Stimulated activated CD4-positive, alpha-beta T cell treated with anti-CD3 and anti-CD28 coated beads, Interleukin-15, amount 100 ng/mL, for 24 hours (primary cell): Measurements from ENCODE around the gene OXLD1.
"Not testable (repeated sequence)": the region's sequence is repeated elsewhere in the genome, so short reads cannot be mapped to it uniquely, and the experiment has no call there.

Source experiments
- DNase-seq: peaks from one replicate; pipeline ENCODE4 v3.0.0-alpha.2; 2020

The OXLD1 gene

GRCh38 chr17:81648707-81649085 is 17.7 kb downstream of the OXLD1 start:
- no peak for DNase-seq

- DNase-seq = no peak
These were observed 18.2 kb downstream of the OXLD1 start for GRCh38 chr17:81648013-81648706.

GRCh38 chr17:81647640-81648012 is 18.8 kb downstream of the OXLD1 start:
- DNase-seq = no peak

GRCh38 chr17:81646869-81647600 is 19.4 kb downstream of the OXLD1 start:
- no peak for DNase-seq

- DNase-seq = no peak
These were observed 21.1 kb downstream of the OXLD1 start for GRCh38 chr17:81644976-81645952.

- DNase-seq = no peak
These were observed 21.9 kb downstream of the OXLD1 start for GRCh38 chr17:81644496-81644895.

GRCh38 chr17:81641825-81642489 is 24.4 kb downstream of the OXLD1 start:
- DNase-seq = no peak

- no peak for DNase-seq
These were observed 26.4 kb downstream of the OXLD1 start for GRCh38 chr17:81640011-81640410.

- DNase-seq = no peak
These were observed 27.7 kb downstream of the OXLD1 start for GRCh38 chr17:81638683-81639082.

GRCh38 chr17:81636505-81637288 is 29.7 kb downstream of the OXLD1 start, which contains the start of the genes NPLOC4 and TSPAN10:
Gene NPLOC4, minus strand, starts transcription at chr17:81637112. Its CDS starts 182 bp downstream, at chr17:81636930.
Gene TSPAN10, plus strand, starts transcription at chr17:81637196. Its CDS starts 5,217 bp downstream, at chr17:81642413.
- DNase-seq = peak; percentile 90

GRCh38 chr17:81635973-81636504 is 30.4 kb downstream of the OXLD1 start:
- no peak for DNase-seq

GRCh38 chr17:81635431-81635830 is 31.0 kb downstream of the OXLD1 start:
- no peak for DNase-seq

GRCh38 chr17:81631482-81631881 is 34.9 kb downstream of the OXLD1 start:
- no peak for DNase-seq

GRCh38 chr17:81630274-81630673 is 36.1 kb downstream of the OXLD1 start:
- no peak for DNase-seq

- no peak for DNase-seq
These were observed 44.8 kb downstream of the OXLD1 start for GRCh38 chr17:81621494-81622130.

GRCh38 chr17:81618307-81618706 is 48.1 kb downstream of the OXLD1 start:
- not testable (repeated sequence) for DNase-seq

GRCh38 chr17:81616877-81617276 is 49.5 kb downstream of the OXLD1 start:
- no peak for DNase-seq

- no peak for DNase-seq
These were observed 50.9 kb downstream of the OXLD1 start for GRCh38 chr17:81615401-81615930.
